ENCODE data around the gene IKZF1. TPM values are rescaled to one million over a fixed set of nuclear protein-coding genes. Genes with fewer than 3 reads are reported as not detected.

The IKZF1 gene
- polyA plus RNA-seq, 1 donor = 4.5 TPM

- H3K27ac ChIP-seq (ENCODE audit: low read length) = no peak overlapping the region
- H3K4me1 ChIP-seq (ENCODE audit: control insufficient read depth, insufficient read depth, low read length) = no peaks in the 10 kb centered on the region
- no CpG with 5 or more reads among the region's 5 CpGs for WGBS (ENCODE audit: insufficient coverage, low lambda C conversion rate)
Observed at GRCh38 chr7:50362142-50362541, 57.6 kb downstream of the IKZF1 start.

GRCh38 chr7:50362712-50363282 lies 58.3 kb downstream of the IKZF1 start:
- DNase-seq = no peak

More at GRCh38 chr7:50362142-50362541, 57.6 kb downstream of the IKZF1 start:
- no peaks in the 10 kb centered on the region for H3K9me3 ChIP-seq (ENCODE audit: control insufficient read depth, low read depth, low read length)
- DNase-seq = no peak
- H3K27me3 ChIP-seq (ENCODE audit: control insufficient read depth, insufficient read depth, low read length) = peaks cover 2% of the 10 kb centered on the region
- H3K36me3 ChIP-seq (ENCODE audit: control insufficient read depth, insufficient read depth, low read length) = no peaks in the 10 kb centered on the region
- H3K4me3 ChIP-seq (ENCODE audit: low read length) = no peak overlapping the region

DNA sequence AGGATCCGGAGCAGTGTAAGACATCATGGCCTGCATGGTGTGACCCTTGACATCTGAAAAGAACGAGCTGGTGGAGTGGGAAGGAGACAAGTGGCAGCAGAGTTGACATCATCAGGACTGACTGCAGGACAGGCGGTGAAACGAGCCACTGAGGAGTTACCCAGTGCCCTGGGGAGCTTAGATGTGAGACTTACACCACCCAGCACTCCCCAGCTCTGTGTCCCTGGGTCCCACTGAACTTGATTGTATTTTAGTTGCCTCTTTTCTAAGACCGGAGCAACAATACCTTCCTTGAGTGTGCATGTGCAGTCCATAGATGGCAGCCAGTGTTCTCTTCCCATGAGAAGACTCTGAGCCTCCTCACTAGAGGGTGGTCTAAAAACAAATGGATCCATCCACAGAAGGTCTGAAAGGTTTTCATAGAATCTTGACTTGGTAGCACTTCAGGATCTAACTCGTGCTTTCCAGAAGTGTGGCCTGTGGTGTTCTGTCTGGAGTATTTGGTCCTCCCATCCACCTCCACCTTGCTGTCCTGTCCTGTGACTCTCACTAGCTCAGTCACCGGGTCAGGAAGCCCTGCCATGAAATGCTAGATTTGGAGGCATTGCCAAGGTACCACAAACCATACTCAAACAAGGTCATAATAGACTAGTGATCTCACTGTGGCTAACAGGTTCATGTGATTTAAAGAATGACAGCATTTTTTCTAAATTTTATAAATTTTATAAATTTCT lies 59.0 kb downstream of the IKZF1 start:
- no peak for DNase-seq
- H3K4me3 ChIP-seq (ENCODE audit: low read length) = no peak overlapping the region
- H3K27me3 ChIP-seq (ENCODE audit: control insufficient read depth, insufficient read depth, low read length) = peaks cover 2% of the 10 kb centered on the region
- no peaks in the 10 kb centered on the region for H3K36me3 ChIP-seq (ENCODE audit: control insufficient read depth, insufficient read depth, low read length)
- H3K27ac ChIP-seq (ENCODE audit: low read length) = no peak overlapping the region
- no peaks in the 10 kb centered on the region for H3K9me3 ChIP-seq (ENCODE audit: control insufficient read depth, low read depth, low read length)
- no CpG with 5 or more reads among the region's 7 CpGs for WGBS (ENCODE audit: insufficient coverage, low lambda C conversion rate)
- no peaks in the 10 kb centered on the region for H3K4me1 ChIP-seq (ENCODE audit: control insufficient read depth, insufficient read depth, low read length)

More at GRCh38 chr7:50362712-50363282, 58.3 kb downstream of the IKZF1 start:
- Histone ChIP-seq H3K4me3 (ENCODE audit: low read length) (no peak overlapping the region), H3K36me3 (ENCODE audit: control insufficient read depth, insufficient read depth, low read length) (no peaks in the 10 kb centered on the region), H3K4me1 (ENCODE audit: control insufficient read depth, insufficient read depth, low read length) (no peaks in the 10 kb centered on the region), H3K9me3 (ENCODE audit: control insufficient read depth, low read depth, low read length) (no peaks in the 10 kb centered on the region), H3K27ac (ENCODE audit: low read length) (no peak overlapping the region), H3K27me3 (ENCODE audit: control insufficient read depth, insufficient read depth, low read length) (peaks cover 2% of the 10 kb centered on the region)
- WGBS (ENCODE audit: insufficient coverage, low lambda C conversion rate) = 90% methylated on average over 2 of the region's 6 CpGs

GRCh38 chr7:50364645-50365044 lies 60.1 kb downstream of the IKZF1 start:
- WGBS (ENCODE audit: insufficient coverage, low lambda C conversion rate) = no CpG with 5 or more reads among the region's 3 CpGs
- no peak for DNase-seq
- Histone ChIP-seq H3K4me3 (ENCODE audit: low read length) (no peak overlapping the region), H3K9me3 (ENCODE audit: control insufficient read depth, low read depth, low read length) (no peaks in the 10 kb centered on the region), H3K4me1 (ENCODE audit: control insufficient read depth, insufficient read depth, low read length) (no peaks in the 10 kb centered on the region), H3K27ac (ENCODE audit: low read length) (no peak overlapping the region), H3K36me3 (ENCODE audit: control insufficient read depth, insufficient read depth, low read length) (no peaks in the 10 kb centered on the region), H3K27me3 (ENCODE audit: control insufficient read depth, insufficient read depth, low read length) (no peaks in the 10 kb centered on the region)

DNA sequence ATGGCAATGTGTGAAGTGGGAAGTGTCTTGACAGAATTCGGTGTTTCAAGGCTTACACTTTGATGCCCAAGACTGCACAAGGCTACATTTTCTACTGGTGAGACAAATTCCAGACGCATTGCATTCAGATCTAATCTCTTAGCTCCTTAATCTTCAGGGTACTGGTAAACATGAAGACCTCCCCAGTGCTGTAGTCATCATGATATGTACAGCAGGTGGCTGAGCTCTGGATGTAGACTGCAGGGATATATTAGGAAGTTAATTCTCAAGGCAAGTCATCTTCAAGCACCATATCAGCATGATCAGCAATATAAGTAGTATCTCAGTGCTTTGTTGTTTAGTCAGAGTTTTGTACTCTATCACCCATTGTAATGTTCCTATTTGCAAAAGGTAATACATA lies 61.8 kb downstream of the IKZF1 start:
- H3K4me3 ChIP-seq (ENCODE audit: low read length) = no peak overlapping the region
- no peaks in the 10 kb centered on the region for H3K9me3 ChIP-seq (ENCODE audit: control insufficient read depth, low read depth, low read length)
- H3K27ac ChIP-seq (ENCODE audit: low read length) = no peak overlapping the region
- no peaks in the 10 kb centered on the region for H3K27me3 ChIP-seq (ENCODE audit: control insufficient read depth, insufficient read depth, low read length)
- no CpG with 5 or more reads among the region's 2 CpGs for WGBS (ENCODE audit: insufficient coverage, low lambda C conversion rate)
- no peak for DNase-seq
- H3K36me3 ChIP-seq (ENCODE audit: control insufficient read depth, insufficient read depth, low read length) = no peaks in the 10 kb centered on the region
- no peaks in the 10 kb centered on the region for H3K4me1 ChIP-seq (ENCODE audit: control insufficient read depth, insufficient read depth, low read length)

DNA sequence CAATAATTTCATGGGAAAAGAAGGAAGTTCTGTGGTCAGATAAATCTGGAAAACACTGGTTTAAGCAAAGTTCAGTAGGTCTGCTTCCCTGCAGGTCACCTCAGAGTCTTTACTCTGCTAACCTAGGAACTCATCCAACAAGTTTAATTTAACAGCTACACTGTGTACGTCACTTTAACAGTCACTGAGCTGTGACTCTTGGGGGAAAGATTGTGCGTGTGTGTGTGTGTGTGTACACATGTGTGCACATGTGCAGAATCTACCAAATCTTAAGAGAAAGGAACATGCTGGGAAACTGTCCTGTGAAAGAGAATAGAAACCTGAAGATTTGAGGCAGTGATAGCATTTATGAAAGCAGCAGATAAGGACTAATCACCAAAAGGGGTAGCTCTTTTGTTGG lies 62.6 kb downstream of the IKZF1 start:
- Histone ChIP-seq H3K4me1 (ENCODE audit: control insufficient read depth, insufficient read depth, low read length) (no peaks in the 10 kb centered on the region), H3K4me3 (ENCODE audit: low read length) (no peak overlapping the region), H3K9me3 (ENCODE audit: control insufficient read depth, low read depth, low read length) (no peaks in the 10 kb centered on the region), H3K27me3 (ENCODE audit: control insufficient read depth, insufficient read depth, low read length) (no peaks in the 10 kb centered on the region), H3K27ac (ENCODE audit: low read length) (no peak overlapping the region), H3K36me3 (ENCODE audit: control insufficient read depth, insufficient read depth, low read length) (no peaks in the 10 kb centered on the region)
- DNase-seq = no peak
- WGBS (ENCODE audit: insufficient coverage, low lambda C conversion rate) = 83% methylated on average over 1 of the region's 2 CpGs

DNA sequence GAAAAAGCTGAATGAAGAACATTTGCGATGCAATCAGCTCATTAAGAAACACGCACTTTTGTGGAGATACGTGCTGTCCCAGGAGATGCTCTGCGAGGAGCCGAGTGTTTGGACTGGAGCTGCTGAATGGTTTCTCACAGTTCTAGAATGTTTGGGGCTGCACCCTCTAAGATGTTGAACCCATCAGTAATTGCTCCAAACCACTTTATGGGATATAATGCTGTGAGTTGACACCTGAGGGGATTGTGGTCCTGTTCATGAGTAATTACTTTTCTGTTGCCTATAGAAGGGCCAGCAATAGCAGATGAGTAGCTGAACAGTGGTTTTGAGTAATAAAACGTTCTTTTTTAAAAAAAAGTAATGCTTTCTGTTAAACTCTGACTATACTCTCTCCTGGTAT lies 63.1 kb downstream of the IKZF1 start:
- DNase-seq = no peak
- Histone ChIP-seq H3K27me3 (ENCODE audit: control insufficient read depth, insufficient read depth, low read length) (no peaks in the 10 kb centered on the region), H3K27ac (ENCODE audit: low read length) (no peak overlapping the region), H3K9me3 (ENCODE audit: control insufficient read depth, low read depth, low read length) (no peaks in the 10 kb centered on the region), H3K4me1 (ENCODE audit: control insufficient read depth, insufficient read depth, low read length) (no peaks in the 10 kb centered on the region), H3K36me3 (ENCODE audit: control insufficient read depth, insufficient read depth, low read length) (no peaks in the 10 kb centered on the region), H3K4me3 (ENCODE audit: low read length) (no peak overlapping the region)
- no CpG with 5 or more reads among the region's 6 CpGs for whole genome bisulfite sequencing (ENCODE audit: insufficient coverage, low lambda C conversion rate)

DNA sequence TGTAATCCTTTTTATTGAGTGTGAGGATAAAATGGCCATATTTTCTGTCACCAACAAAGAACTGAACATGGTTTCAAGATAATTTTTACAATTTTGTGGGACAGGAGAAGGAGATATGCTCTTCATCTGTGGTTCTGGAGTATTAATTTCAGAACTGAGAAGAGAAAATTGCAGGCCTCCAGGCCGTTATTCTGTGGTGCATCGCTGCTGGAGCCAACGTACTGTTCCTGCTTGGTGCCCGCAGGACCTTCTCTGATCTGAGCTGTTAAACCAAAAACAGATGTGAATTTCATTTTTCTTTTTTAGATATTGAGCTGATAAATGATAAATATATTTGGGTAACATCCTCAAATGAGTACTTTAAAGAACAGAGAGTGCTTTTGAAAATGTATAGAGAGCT lies 63.9 kb downstream of the IKZF1 start:
- H3K4me1 ChIP-seq (ENCODE audit: control insufficient read depth, insufficient read depth, low read length) = no peaks in the 10 kb centered on the region
- no peak for DNase-seq
- WGBS (ENCODE audit: insufficient coverage, low lambda C conversion rate) = 80% methylated on average over 2 of the region's 4 CpGs
- no peaks in the 10 kb centered on the region for H3K27me3 ChIP-seq (ENCODE audit: control insufficient read depth, insufficient read depth, low read length)
- H3K36me3 ChIP-seq (ENCODE audit: control insufficient read depth, insufficient read depth, low read length) = no peaks in the 10 kb centered on the region
- H3K9me3 ChIP-seq (ENCODE audit: control insufficient read depth, low read depth, low read length) = no peaks in the 10 kb centered on the region
- H3K27ac ChIP-seq (ENCODE audit: low read length) = no peak overlapping the region
- H3K4me3 ChIP-seq (ENCODE audit: low read length) = no peak overlapping the region

DNA sequence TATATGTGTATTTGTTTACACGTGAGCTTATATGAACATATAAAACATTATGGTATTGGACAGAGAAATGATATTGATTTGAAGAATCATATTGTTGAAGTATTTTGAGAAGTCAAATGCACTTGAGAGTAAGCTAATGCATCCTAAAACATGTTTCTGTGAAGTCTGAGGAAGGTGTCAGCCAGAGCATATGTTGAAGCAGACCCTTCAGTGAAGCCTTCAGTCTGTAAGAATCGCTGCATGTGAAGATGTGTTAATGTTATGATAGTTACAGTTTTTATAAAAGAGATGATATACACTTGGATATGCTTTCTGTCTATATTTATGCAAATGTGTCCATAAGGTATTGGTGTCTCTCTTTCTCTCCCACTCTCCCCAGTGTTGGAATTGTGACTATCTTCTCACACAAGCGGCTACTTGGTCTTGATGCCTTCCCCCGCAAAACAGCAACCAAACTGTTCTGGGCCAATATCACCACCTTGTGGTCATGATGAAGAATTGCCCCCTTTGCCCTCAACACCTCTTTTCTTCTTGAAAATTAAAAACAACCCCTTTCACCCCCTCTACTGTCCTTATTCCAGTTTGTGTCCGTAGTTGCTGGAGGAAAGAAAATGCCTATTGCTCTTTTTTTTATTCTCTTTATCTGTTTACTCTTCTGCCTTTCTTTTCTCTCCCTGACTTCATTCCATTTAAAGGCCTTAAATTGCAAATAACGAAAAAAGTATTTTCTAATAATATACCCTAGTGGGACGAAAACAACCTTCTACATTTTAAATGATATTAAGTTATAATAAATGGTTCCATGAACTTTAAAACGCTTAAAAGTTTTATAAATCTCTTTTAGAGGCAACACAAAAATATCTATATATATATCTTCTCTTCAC lies 64.9 kb downstream of the IKZF1 start:
- Histone ChIP-seq H3K9me3 (ENCODE audit: control insufficient read depth, low read depth, low read length) (no peaks in the 10 kb centered on the region), H3K27me3 (ENCODE audit: control insufficient read depth, insufficient read depth, low read length) (no peaks in the 10 kb centered on the region), H3K27ac (ENCODE audit: low read length) (no peak overlapping the region), H3K4me3 (ENCODE audit: low read length) (no peak overlapping the region), H3K36me3 (ENCODE audit: control insufficient read depth, insufficient read depth, low read length) (no peaks in the 10 kb centered on the region), H3K4me1 (ENCODE audit: control insufficient read depth, insufficient read depth, low read length) (no peaks in the 10 kb centered on the region)
- 30% methylated on average over 2 of the region's 8 CpGs for WGBS (ENCODE audit: insufficient coverage, low lambda C conversion rate)
- DNase-seq = no peak

- Histone ChIP-seq H3K4me3 (ENCODE audit: low read length) (no peak overlapping the region), H3K36me3 (ENCODE audit: control insufficient read depth, insufficient read depth, low read length) (no peaks in the 10 kb centered on the region), H3K27me3 (ENCODE audit: control insufficient read depth, insufficient read depth, low read length) (no peaks in the 10 kb centered on the region), H3K27ac (ENCODE audit: low read length) (no peak overlapping the region), H3K4me1 (ENCODE audit: control insufficient read depth, insufficient read depth, low read length) (no peaks in the 10 kb centered on the region), H3K9me3 (ENCODE audit: control insufficient read depth, low read depth, low read length) (no peaks in the 10 kb centered on the region)
- no CpG with 5 or more reads among the region's 7 CpGs for WGBS (ENCODE audit: insufficient coverage, low lambda C conversion rate)
- no peak for DNase-seq
Observed at GRCh38 chr7:50370884-50371283, 66.4 kb downstream of the IKZF1 start.

Data from large intestine (tissue), 3 donors.